ENCODE data around the gene NOX4. TPM values are rescaled to one million over a fixed set of nuclear protein-coding genes. Genes with fewer than 3 reads are reported as not detected.
A peak's percentile ranks its signal among the peaks of the same experiment; 100 is the strongest.
"Not testable (repeated sequence)": the region's sequence is repeated elsewhere in the genome, so short reads cannot be mapped to it uniquely, and the experiment has no call there.

NOX4 gene
- total RNA-seq, 1 experiment from 2014 or later: 1.5 TPM

GRCh38 chr11:89293965-89294679 lies 197.1 kb downstream of the NOX4 start:
- Mint-ChIP-seq H3K27me3 (ENCODE audit: low read depth) (no peaks in the 10 kb centered on the region; the same call in 1 of the 2 replicates), H3K9me3 (no peaks in the 10 kb centered on the region), H3K36me3 (no peaks in the 10 kb centered on the region), H3K4me1 (peaks cover 20% of the 10 kb centered on the region), H3K27ac (peak overlapping the region; percentile 71), H3K4me3 (peak overlapping the region; percentile 77)
- TF ChIP-seq, protein P1, sequence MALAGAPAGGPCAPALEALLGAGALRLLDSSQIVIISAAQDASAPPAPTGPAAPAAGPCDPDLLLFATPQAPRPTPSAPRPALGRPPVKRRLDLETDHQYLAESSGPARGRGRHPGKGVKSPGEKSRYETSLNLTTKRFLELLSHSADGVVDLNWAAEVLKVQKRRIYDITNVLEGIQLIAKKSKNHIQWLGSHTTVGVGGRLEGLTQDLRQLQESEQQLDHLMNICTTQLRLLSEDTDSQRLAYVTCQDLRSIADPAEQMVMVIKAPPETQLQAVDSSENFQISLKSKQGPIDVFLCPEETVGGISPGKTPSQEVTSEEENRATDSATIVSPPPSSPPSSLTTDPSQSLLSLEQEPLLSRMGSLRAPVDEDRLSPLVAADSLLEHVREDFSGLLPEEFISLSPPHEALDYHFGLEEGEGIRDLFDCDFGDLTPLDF (CRISPR knock-in tag; IDR thresholded peaks at IDR 0.05): no peak
- TF ChIP-seq TCF7 (CRISPR knock-in tag; IDR thresholded peaks at IDR 0.05; ENCODE audit: low read depth) (no peak), HMGXB4 (CRISPR knock-in tag; IDR thresholded peaks at IDR 0.05) (no peak), ZNF671 (CRISPR knock-in tag; IDR thresholded peaks at IDR 0.05) (no peak), NR2C2 (CRISPR knock-in tag; IDR thresholded peaks at IDR 0.05) (no peak)
- TF ChIP-seq, protein P2, sequence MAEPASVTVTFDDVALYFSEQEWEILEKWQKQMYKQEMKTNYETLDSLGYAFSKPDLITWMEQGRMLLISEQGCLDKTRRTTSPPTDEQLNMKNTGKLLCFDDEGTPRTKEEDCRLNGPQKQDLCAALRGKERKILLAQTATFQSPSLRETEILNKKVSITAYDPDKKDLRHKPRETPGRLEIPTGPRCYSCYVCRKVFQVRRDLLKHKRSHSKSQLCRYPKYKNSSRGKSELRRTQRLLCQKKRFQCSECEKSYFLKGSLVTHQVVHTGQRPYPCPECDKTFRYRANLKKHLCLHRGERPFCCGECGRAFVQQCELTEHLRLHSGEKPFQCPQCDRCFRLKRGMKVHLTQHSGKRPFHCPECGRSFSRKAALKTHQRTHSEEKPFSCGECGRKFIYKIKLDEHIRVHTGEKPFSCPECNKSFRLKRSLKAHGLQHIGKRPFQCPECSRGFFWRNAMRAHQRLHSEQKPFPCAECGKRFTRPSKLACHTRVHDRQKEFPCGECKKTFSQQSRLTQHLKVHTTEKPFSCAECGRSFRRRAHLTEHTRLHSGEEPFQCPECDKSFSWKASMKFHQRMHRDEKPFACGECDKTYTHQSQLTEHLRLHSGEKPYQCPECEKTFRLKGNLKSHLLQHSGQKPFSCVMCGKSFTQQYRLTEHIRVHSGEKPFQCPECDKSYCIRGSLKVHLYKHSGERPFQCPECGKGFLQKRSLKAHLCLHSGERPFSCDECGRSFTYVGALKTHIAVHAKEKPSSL (CRISPR knock-in tag; conservative IDR thresholded peaks at IDR 0.05): no peak
- TF ChIP-seq, protein P3, sequence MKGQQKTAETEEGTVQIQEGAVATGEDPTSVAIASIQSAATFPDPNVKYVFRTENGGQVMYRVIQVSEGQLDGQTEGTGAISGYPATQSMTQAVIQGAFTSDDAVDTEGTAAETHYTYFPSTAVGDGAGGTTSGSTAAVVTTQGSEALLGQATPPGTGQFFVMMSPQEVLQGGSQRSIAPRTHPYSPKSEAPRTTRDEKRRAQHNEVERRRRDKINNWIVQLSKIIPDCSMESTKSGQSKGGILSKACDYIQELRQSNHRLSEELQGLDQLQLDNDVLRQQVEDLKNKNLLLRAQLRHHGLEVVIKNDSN (CRISPR knock-in tag; IDR thresholded peaks at IDR 0.05): no peak
- POLR2A ChIA-PET: no interaction called here
- DNase-seq (ENCODE audit: low spot score) (peak; percentile 64), ATAC-seq (peak; percentile 99)
- CTCF ChIA-PET: no interaction called here

- H3K4me1 Mint-ChIP-seq; H3K27ac Mint-ChIP-seq; H3K27me3 Mint-ChIP-seq (ENCODE audit: low read depth); DNase-seq (ENCODE audit: low spot score); H3K9me3 Mint-ChIP-seq; ATAC-seq; H3K36me3 Mint-ChIP-seq; CTCF ChIA-PET; POLR2A ChIA-PET; H3K4me3 Mint-ChIP-seq: not testable (repeated sequence)
Observed at GRCh38 chr11:89288004-89288403, 203.2 kb downstream of the NOX4 start.

- H3K9me3 Mint-ChIP-seq; DNase-seq (ENCODE audit: low spot score); H3K4me1 Mint-ChIP-seq; POLR2A ChIA-PET; CTCF ChIA-PET; H3K36me3 Mint-ChIP-seq; H3K27me3 Mint-ChIP-seq (ENCODE audit: low read depth); H3K27ac Mint-ChIP-seq; ATAC-seq; H3K4me3 Mint-ChIP-seq: not testable (repeated sequence)
Observed at GRCh38 chr11:89286601-89287000, 204.6 kb downstream of the NOX4 start.

DNA sequence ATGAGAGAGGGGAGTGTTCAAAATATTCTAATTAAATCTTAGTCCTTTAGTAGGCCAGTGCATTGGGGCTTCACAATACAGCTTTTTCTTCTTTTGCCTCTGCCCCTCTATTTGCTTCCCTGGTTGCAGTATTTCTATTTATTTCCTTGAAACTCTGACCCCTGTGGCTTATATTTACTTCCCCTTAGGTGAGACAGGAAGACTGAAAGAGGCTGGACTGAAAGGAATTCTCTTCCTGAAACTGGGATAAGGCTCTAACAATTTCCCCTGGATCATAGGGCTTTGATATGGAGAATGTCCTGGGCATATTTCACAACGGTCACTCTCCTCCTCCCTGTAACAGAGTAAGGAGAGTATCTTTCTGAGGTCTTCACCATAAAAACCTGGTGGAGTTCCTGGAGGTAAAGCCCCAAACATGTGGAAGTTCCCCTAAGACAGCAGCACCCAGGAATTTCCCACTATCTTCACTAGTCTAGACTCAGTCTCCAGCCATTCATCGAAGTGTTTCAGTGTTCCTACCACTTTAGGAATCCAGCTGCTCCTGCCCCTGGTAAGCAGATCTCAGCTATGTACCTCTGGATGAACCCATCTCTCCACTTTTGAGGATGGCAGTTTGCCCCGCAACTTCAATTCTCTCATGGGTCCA lies 210.0 kb downstream of the NOX4 start:
- H3K27ac Mint-ChIP-seq: peak overlapping the region; percentile 23; the same call in 1 of the 2 replicates
- DNase-seq (ENCODE audit: low spot score); H3K27me3 Mint-ChIP-seq (ENCODE audit: low read depth); H3K4me3 Mint-ChIP-seq; H3K36me3 Mint-ChIP-seq; CTCF ChIA-PET; H3K9me3 Mint-ChIP-seq; POLR2A ChIA-PET: not testable (repeated sequence)
- ATAC-seq: peak; percentile 80
- peaks cover 29% of the 10 kb centered on the region for H3K4me1 Mint-ChIP-seq

DNA sequence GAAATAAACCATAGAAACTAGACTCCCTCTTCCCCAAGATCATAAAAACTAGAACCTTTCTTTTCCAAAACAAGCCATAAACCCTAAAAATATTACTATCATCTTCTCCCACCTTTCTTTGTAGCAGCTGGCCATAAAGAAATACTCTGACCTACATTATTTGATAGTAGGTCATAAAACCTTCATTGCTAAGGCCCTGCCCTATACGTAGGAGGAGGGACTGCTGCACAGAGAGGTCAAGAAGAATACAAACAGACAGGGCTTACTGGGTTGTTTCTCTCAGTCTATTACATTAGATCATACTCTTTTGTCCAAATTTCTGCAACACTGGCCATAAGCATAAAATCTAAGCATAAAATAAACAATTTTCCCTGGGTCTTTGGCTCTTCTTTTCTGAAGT lies 212.0 kb downstream of the NOX4 start:
- Mint-ChIP-seq H3K4me3 (no peak overlapping the region), H3K36me3 (no peaks in the 10 kb centered on the region), H3K9me3 (no peaks in the 10 kb centered on the region), H3K4me1 (peaks cover 35% of the 10 kb centered on the region), H3K27me3 (ENCODE audit: low read depth) (no peaks in the 10 kb centered on the region), H3K27ac (no peak overlapping the region)
- DNase-seq (ENCODE audit: low spot score) (no peak), ATAC-seq (no peak)
- CTCF ChIA-PET: no interaction called here
- POLR2A ChIA-PET: no interaction called here
- TF ChIP-seq FOXP4 (CRISPR knock-in tag; IDR thresholded peaks at IDR 0.05) (no peak), SOX15 (CRISPR knock-in tag; IDR thresholded peaks at IDR 0.05) (no peak), SMAD4 (CRISPR knock-in tag; IDR thresholded peaks at IDR 0.05) (no peak), GRHL2 (CRISPR knock-in tag; IDR thresholded peaks at IDR 0.05; ENCODE audit: insufficient replicate concordance, severe bottlenecking) (no peak), E2F4 (CRISPR knock-in tag; IDR thresholded peaks at IDR 0.05; ENCODE audit: borderline replicate concordance, low read depth) (no peak)
